CD4-positive, alpha-beta memory T cell (primary cell): ENCODE results near the gene EIF5AL1. TPM values are rescaled to one million over a fixed set of nuclear protein-coding genes. Genes with fewer than 3 reads are reported as not detected.
A peak's percentile ranks its signal among the peaks of the same experiment; 100 is the strongest.

Source experiments
- CTCF ChIA-PET: fragments of 350-600 bp; sonication (Branson Sonifier 250); formaldehyde crosslinking; loops from one replicate; lab custom pipeline; 2021; ENCODE audit warnings: inconsistent platforms; ENCODE audit not compliant: partially characterized antibody; lab: Charles Lee
- POLR2A ChIA-PET: fragments of 350-600 bp; sonication (Branson Sonifier 250); formaldehyde crosslinking; loops from one replicate; lab custom pipeline; 2021; ENCODE audit not compliant: partially characterized antibody; lab: Charles Lee
- DNase-seq, 5 donors: peaks; one replicate each; pipeline versions ENCODE4 v3.0.0 to v3.0.0-alpha.2; 2020 to 2022; ENCODE audit warnings: mixed read lengths in 1 of 5
- H3K27ac ChIP-seq: one replicate; pipeline ENCODE4 v1.7.0; 2013; ENCODE audit warnings: low read depth, low read length
- H3K27me3 ChIP-seq: 2 replicates; pipeline ENCODE4 v1.7.0; 2013; ENCODE audit warnings: mild to moderate bottlenecking, low read length, moderate library complexity; ENCODE audit not compliant: insufficient read depth
- H3K36me3 ChIP-seq: 2 replicates; pipeline ENCODE4 v1.7.0; 2013; ENCODE audit warnings: mild to moderate bottlenecking, low read length, moderate library complexity; ENCODE audit not compliant: insufficient read depth
- H3K4me1 ChIP-seq: 2 replicates; pipeline ENCODE4 v1.7.0; 2013; ENCODE audit warnings: mild to moderate bottlenecking, low read length, moderate library complexity; ENCODE audit not compliant: insufficient read depth
- H3K4me3 ChIP-seq, 2 donors: one replicate each; pipeline ENCODE4 v1.7.0; 2013; ENCODE audit warnings: low read length in 2 of 2, mild to moderate bottlenecking in 1 of 2
- H3K9me3 ChIP-seq, 2 donors: one replicate each; pipeline ENCODE4 v1.7.0; 2013; ENCODE audit warnings: low read length in 2 of 2, control low read depth in 1 of 2; ENCODE audit not compliant: control insufficient read depth in 1 of 2
- H3K27ac Mint-ChIP-seq, 7 donors: one replicate each; pipeline ENCODE4 v1.8.0; 2020 to 2021; ENCODE audit warnings: mixed read lengths in 7 of 7, mild to moderate bottlenecking in 6 of 7, inconsistent platforms in 3 of 7, moderate library complexity in 3 of 7
- H3K27me3 Mint-ChIP-seq, 2 donors: one replicate each; pipeline ENCODE4 v1.8.0; 2020 to 2021; ENCODE audit warnings: mixed read lengths in 2 of 2
- H3K36me3 Mint-ChIP-seq, 2 donors: one replicate each; pipeline ENCODE4 v1.8.0; 2020 to 2021; ENCODE audit warnings: mixed read lengths in 2 of 2, inconsistent platforms in 1 of 2, mild to moderate bottlenecking in 1 of 2
- H3K4me1 Mint-ChIP-seq, 4 donors: one replicate each; pipeline ENCODE4 v1.8.0; 2020 to 2021; ENCODE audit warnings: mixed read lengths in 4 of 4, mild to moderate bottlenecking in 1 of 4
- H3K4me3 Mint-ChIP-seq, 8 donors: one replicate each; pipeline ENCODE4 v1.8.0; 2020 to 2021; ENCODE audit warnings: mixed read lengths in 8 of 8, mild to moderate bottlenecking in 7 of 8, moderate library complexity in 6 of 8, inconsistent platforms in 3 of 8
- H3K9me3 Mint-ChIP-seq, 8 donors: one replicate each; pipeline ENCODE4 v1.8.0; 2020 to 2021; ENCODE audit warnings: mixed read lengths in 8 of 8, mild to moderate bottlenecking in 5 of 8, inconsistent platforms in 3 of 8, moderate library complexity in 1 of 8
- intact Hi-C: fragments of 100-400 bp; cut with micrococcal nuclease; formaldehyde crosslinking; loops from one replicate; pipeline ENCODE4 v1.15.1; 2023
- polyA plus RNA-seq, 2 donors: library from polyadenylated mRNA; unstranded; fragments of 300-500 nt; fragmentation: Illumina TruSeq; gene quantifications; one replicate each; pipeline ENCODE4 v1.2.3, GENCODE V29; 2021
- total RNA-seq, 2 experiments: library from RNA; stranded (reverse); gene quantifications; one replicate each; pipeline ENCODE4 v1.2.3, GENCODE V29; 2021

EIF5AL1 gene
- total and polyA plus RNA-seq, 4 experiments from 2014 or later = 0.16 to 0.94 (median 0.58) TPM

DNA sequence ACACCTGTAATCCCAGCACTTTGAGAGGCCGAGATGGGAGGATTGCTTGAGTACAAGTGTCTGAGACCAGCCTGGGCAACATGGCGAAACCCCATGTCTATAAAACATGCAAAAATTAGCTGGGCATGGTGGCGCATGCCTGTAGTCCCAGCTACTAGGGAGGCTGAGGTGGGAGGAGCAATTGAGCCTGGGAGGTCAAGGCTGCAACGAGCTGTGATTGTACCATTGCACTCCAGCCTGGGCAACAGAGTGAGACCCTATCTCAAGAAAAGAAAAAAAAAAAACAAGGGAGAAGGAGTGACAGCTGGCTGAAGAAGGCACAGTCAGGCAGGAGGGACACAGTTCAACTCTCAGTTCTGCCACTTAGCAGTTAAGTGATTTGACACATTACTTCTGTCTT lies 40.6 kb upstream of the EIF5AL1 start:
- POLR2A ChIA-PET = no interaction called here
- peaks cover 9% of the 10 kb centered on the region in 2 donors for H3K27me3 Mint-ChIP-seq

DNA sequence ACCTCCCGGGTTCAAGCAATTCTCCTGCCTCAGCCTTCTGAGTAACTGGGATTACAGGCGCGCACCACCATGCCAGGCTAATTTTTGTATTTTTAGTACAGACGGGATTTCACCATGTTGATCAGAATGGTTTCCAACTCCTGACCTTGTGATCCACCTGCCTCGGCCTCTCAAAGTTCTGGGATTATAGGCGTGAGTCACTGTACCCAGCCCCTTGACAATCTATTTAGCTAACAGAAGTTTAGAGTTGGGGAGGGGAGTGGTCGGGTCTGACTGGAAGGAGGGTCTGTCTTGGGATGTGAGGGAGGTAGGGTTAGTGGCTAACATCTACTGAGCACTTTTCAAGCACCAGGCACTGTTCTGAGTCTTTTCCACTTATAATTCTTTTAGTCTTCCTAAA lies 39.9 kb upstream of the EIF5AL1 start:
- H3K27me3 Mint-ChIP-seq = peaks cover 9 to 10% of the 10 kb centered on the region in 2 donors
- intact Hi-C loops = no loop called here
- Histone ChIP-seq H3K27me3 (no peaks in the 10 kb centered on the region), H3K4me3 (no peak overlapping the region), H3K36me3 (no peaks in the 10 kb centered on the region), H3K27ac (no peak overlapping the region), H3K9me3 (no peaks in the 10 kb centered on the region), H3K4me1 (no peaks in the 10 kb centered on the region)
- ChIA-PET POLR2A (no interaction called here), CTCF (interaction anchor here (9.1 kb wide), 1 partner anchor 98 kb away, joined by 91 read pairs; no protein-coding TSS in a partner anchor)
- DNase-seq = no peak
- no peak overlapping the region for H3K27ac Mint-ChIP-seq
- H3K36me3 Mint-ChIP-seq = no peaks in the 10 kb centered on the region
- no peaks in the 10 kb centered on the region for H3K9me3 Mint-ChIP-seq
- H3K4me3 Mint-ChIP-seq = no peak overlapping the region
- peaks cover 0 to under 1% (median 0%) of the 10 kb centered on the region in 4 donors for H3K4me1 Mint-ChIP-seq

More for the DNA sequence above, 40.6 kb upstream of the EIF5AL1 start:
- Histone ChIP-seq H3K27ac (no peak overlapping the region), H3K27me3 (no peaks in the 10 kb centered on the region), H3K4me1 (no peaks in the 10 kb centered on the region), H3K36me3 (no peaks in the 10 kb centered on the region), H3K4me3 (no peak overlapping the region), H3K9me3 (no peaks in the 10 kb centered on the region)
- Mint-ChIP-seq H3K4me3 (no peak overlapping the region), H3K4me1 (peaks cover 0 to 1% (median 0%) of the 10 kb centered on the region in 4 donors), H3K36me3 (no peaks in the 10 kb centered on the region), H3K9me3 (no peaks in the 10 kb centered on the region), H3K27ac (peak overlapping the region in 1 of 7 donors; percentile 6)
- CTCF ChIA-PET = interaction anchor here (9.1 kb wide), 1 partner anchor 98 kb away, joined by 91 read pairs; no protein-coding TSS in a partner anchor
- DNase-seq = no peak
- intact Hi-C loops = no loop called here

DNA sequence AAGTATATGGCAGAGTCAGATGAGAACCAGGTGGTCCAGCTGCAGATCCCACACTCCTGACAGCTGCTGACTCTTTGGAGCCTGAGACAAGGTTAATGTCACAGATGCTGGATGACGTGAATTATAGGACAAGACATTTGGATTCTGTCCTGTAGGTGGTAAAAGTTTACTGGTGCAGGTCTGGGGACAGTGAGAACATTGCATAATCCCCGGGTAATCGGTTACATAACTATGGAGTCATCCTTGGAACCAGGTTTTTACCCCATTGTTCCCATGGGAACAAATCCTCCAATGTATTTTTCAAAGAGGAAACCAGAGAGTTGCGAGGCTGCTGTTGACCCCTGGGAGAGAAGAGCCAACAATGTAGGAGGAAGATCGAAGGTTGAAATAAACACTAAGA lies 39.4 kb upstream of the EIF5AL1 start:
- peaks cover 11 to 12% of the 10 kb centered on the region in 2 donors for H3K27me3 Mint-ChIP-seq
- Histone ChIP-seq H3K9me3 (no peaks in the 10 kb centered on the region), H3K36me3 (no peaks in the 10 kb centered on the region), H3K27me3 (no peaks in the 10 kb centered on the region), H3K27ac (no peak overlapping the region), H3K4me1 (no peaks in the 10 kb centered on the region), H3K4me3 (no peak overlapping the region)
- ChIA-PET CTCF (interaction anchor here (9.1 kb wide), 1 partner anchor 99 kb away, joined by 91 read pairs; no protein-coding TSS in a partner anchor), POLR2A (no interaction called here)
- no peaks in the 10 kb centered on the region for H3K36me3 Mint-ChIP-seq
- no peak overlapping the region for H3K4me3 Mint-ChIP-seq
- no peak overlapping the region for H3K27ac Mint-ChIP-seq
- H3K9me3 Mint-ChIP-seq = no peaks in the 10 kb centered on the region
- intact Hi-C loops = no loop called here
- no peaks in the 10 kb centered on the region for H3K4me1 Mint-ChIP-seq
- DNase-seq = no peak

DNA sequence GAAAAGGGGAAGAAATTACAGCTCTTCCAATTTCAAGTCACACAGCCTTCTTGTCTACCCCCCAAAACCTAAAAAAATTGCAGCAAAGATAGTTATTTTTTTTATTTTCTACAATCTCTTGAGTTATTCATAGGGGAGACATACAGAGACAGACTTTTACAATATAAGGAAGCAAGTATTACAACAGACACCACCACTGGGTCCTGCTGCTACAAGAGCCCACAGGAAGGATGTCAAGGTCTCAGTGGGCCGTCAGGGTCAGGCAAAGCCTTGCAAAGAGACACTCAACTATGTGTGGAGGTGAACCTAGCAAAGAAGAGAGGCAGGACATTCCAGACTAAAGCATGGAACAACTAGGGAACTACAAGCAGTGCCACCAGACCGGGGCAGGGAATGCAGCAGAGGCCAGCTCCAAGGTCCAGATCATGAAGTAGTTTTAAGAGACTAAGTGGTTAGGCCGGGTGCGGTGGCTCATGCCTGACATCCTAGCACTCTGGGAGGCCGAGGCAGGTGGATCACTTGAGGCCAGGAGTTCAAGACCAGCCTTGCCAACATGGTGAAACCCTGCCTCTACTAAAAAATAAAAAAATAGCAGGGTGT lies 38.7 kb upstream of the EIF5AL1 start:
- Mint-ChIP-seq H3K27me3 (peaks cover 11 to 12% of the 10 kb centered on the region in 2 donors), H3K4me3 (no peak overlapping the region), H3K4me1 (no peaks in the 10 kb centered on the region), H3K9me3 (no peaks in the 10 kb centered on the region), H3K27ac (peak overlapping the region in 1 of 7 donors; percentile 23), H3K36me3 (no peaks in the 10 kb centered on the region)
- Histone ChIP-seq H3K27me3 (no peaks in the 10 kb centered on the region), H3K4me3 (no peak overlapping the region), H3K4me1 (no peaks in the 10 kb centered on the region), H3K27ac (no peak overlapping the region), H3K9me3 (no peaks in the 10 kb centered on the region), H3K36me3 (no peaks in the 10 kb centered on the region)
- intact Hi-C loops = no loop called here
- POLR2A ChIA-PET = no interaction called here
- CTCF ChIA-PET = interaction anchor here (9.1 kb wide), 1 partner anchor 100 kb away, joined by 91 read pairs; no protein-coding TSS in a partner anchor
- no peak for DNase-seq

DNA sequence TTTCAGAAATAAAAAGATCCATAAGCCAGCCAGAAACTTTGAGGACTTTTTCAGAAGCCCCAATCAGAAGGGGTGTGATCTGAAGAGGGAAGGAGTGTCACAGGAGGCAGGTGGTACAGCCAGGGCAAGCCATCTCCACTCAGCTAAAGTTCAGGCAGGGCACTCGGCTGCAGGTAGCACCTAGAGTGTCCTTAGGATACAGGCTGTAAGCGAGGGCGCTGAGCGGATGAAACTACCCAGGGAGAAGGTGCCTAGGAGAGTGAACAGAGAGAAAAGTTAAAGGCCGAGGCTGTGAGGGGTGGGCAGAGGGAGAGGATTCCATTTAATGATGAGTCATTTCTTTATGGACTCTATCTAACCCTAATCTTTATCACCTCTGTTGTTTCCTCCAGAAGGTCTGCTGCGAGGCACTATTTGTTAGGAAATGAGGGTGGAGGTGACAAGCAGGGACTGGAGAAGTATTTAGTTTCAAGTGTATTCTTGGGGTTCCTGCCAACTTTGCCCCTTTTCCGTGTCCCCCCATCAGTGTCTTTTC lies 37.1 kb upstream of the EIF5AL1 start:
- Mint-ChIP-seq H3K4me1 (no peaks in the 10 kb centered on the region), H3K4me3 (no peak overlapping the region), H3K9me3 (no peaks in the 10 kb centered on the region), H3K27ac (no peak overlapping the region), H3K36me3 (no peaks in the 10 kb centered on the region), H3K27me3 (peaks cover 11 to 14% of the 10 kb centered on the region in 2 donors)
- Histone ChIP-seq H3K36me3 (no peaks in the 10 kb centered on the region), H3K4me1 (no peaks in the 10 kb centered on the region), H3K27ac (no peak overlapping the region), H3K27me3 (no peaks in the 10 kb centered on the region), H3K9me3 (no peaks in the 10 kb centered on the region), H3K4me3 (no peak overlapping the region)
- POLR2A ChIA-PET = no interaction called here
- intact Hi-C loops = no loop called here
- DNase-seq = no peak
- CTCF ChIA-PET = interaction anchor here (2.7 kb wide), 2 partner anchors 7 to 101 kb away, joined by 12 to 15 read pairs; no protein-coding TSS in a partner anchor

DNA sequence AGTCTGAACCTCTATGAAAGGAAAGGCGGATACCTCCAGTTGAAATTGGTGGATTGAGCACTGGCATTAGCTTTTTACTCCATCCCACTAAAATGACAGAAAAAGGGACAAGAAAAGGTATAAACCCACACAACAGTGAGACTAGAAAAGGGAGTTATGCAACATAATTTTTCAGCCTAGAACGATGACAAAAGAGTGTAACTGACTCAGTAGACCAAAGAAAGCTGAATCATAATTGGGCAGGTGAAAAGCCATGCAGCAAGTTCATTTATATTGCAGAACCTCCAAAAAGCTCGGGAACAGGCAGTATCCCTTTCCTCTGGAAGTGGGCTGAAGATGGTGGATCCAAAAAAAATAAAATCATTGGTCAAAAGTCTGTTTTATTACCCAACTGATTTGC lies 36.5 kb upstream of the EIF5AL1 start:
- peaks cover 11 to 17% of the 10 kb centered on the region in 2 donors for H3K27me3 Mint-ChIP-seq
- no peak overlapping the region for H3K27ac Mint-ChIP-seq
- POLR2A ChIA-PET = no interaction called here

DNA sequence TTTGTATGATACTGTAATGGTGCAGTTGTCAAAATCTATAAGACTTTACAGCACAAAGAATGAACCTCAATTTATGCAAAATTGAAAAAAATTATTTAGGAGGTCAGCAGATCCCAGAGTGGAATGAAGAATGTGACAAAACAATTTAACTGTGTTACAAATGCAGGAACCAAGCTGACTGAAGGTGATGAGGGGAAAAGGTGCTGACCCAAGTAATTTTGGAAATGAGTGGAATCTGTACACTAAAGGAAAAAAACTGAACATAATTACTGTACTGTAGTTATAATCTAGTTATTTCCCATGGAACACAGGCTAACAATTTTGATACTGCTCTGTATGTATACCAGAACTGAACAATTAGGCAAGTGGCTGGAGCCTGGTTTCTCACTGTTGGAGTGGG lies 35.7 kb upstream of the EIF5AL1 start:
- H3K36me3 Mint-ChIP-seq = no peaks in the 10 kb centered on the region
- Histone ChIP-seq H3K4me3 (no peak overlapping the region), H3K36me3 (no peaks in the 10 kb centered on the region), H3K27ac (no peak overlapping the region), H3K27me3 (no peaks in the 10 kb centered on the region), H3K9me3 (no peaks in the 10 kb centered on the region), H3K4me1 (no peaks in the 10 kb centered on the region)
- POLR2A ChIA-PET = no interaction called here
- H3K4me1 Mint-ChIP-seq = no peaks in the 10 kb centered on the region
- CTCF ChIA-PET = interaction anchor here (1.0 to 2.7 kb wide), 3 partner anchors 9 to 103 kb away, joined by 3 to 15 read pairs (median 12); no protein-coding TSS in a partner anchor
- intact Hi-C loops = no loop called here
- DNase-seq = no peak
- no peak overlapping the region for H3K27ac Mint-ChIP-seq
- H3K9me3 Mint-ChIP-seq = no peaks in the 10 kb centered on the region
- H3K27me3 Mint-ChIP-seq = peaks cover 11 to 17% of the 10 kb centered on the region in 2 donors
- H3K4me3 Mint-ChIP-seq = no peak overlapping the region

More for the DNA sequence above, 36.5 kb upstream of the EIF5AL1 start:
- no peak overlapping the region for H3K4me3 ChIP-seq
- Mint-ChIP-seq H3K4me1 (no peaks in the 10 kb centered on the region), H3K36me3 (no peaks in the 10 kb centered on the region), H3K9me3 (no peaks in the 10 kb centered on the region), H3K4me3 (no peak overlapping the region)
- no peaks in the 10 kb centered on the region for H3K4me1 ChIP-seq
- no peak overlapping the region for H3K27ac ChIP-seq
- H3K9me3 ChIP-seq = no peaks in the 10 kb centered on the region
- H3K36me3 ChIP-seq = no peaks in the 10 kb centered on the region
- DNase-seq = no peak
- CTCF ChIA-PET = interaction anchor here (0.7 to 2.7 kb wide), 4 partner anchors 8 to 441 kb away, joined by 3 to 15 read pairs (median 8); no protein-coding TSS in a partner anchor
- no peaks in the 10 kb centered on the region for H3K27me3 ChIP-seq
- intact Hi-C loops = no loop called here
